Measurements from ENCODE around the gene C12orf54.
"Not testable (repeated sequence)": the region's sequence is repeated elsewhere in the genome, so short reads cannot be mapped to it uniquely, and the experiment has no call there.

GRCh38 chr12:48469027-48469426, 13.3 kb upstream of the C12orf54 start:
- not testable (repeated sequence) for TF ChIP-seq CTCF, POLR2A (IDR thresholded peaks at IDR 0.05)
